ENCODE results near the gene NTF3. TPM values are rescaled to one million over a fixed set of nuclear protein-coding genes. Genes with fewer than 3 reads are reported as not detected.
A peak's percentile ranks its signal among the peaks of the same experiment; 100 is the strongest.

The NTF3 gene
- total RNA-seq, 1 donor from 2014 or later: 1.2 TPM

DNA sequence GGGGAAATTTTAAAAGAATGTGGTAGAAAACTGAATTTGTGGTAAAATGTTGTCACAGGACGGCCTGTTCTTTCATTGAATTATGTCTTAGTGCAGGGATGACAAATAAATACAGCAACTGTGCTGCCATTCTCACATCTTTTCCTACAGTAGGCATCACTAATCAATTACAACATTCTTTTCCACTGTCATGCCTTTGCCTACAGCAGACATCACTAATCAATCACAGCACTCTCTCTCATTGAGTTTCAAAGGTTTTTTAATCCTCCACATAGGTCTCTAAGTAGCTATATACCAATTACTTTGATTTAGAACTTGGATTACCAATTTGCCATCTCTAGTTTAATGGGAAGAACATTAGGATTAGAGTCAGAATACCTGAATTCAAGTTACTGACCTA, 30.1 kb downstream of the NTF3 start:
- Histone ChIP-seq H3K4me1 (peaks cover 5% of the 10 kb centered on the region), H3K4me3 (no peak overlapping the region), H3K9me3 (no peaks in the 10 kb centered on the region), H3K27ac (no peak overlapping the region), H3K27me3 (ENCODE audit: low read depth) (peaks cover 5% of the 10 kb centered on the region), H3K36me3 (no peaks in the 10 kb centered on the region)
- DNase-seq (no peak), ATAC-seq (no peak)
- intact Hi-C loops (cut with DNase I): no loop called here
- TF ChIP-seq, protein P1, sequence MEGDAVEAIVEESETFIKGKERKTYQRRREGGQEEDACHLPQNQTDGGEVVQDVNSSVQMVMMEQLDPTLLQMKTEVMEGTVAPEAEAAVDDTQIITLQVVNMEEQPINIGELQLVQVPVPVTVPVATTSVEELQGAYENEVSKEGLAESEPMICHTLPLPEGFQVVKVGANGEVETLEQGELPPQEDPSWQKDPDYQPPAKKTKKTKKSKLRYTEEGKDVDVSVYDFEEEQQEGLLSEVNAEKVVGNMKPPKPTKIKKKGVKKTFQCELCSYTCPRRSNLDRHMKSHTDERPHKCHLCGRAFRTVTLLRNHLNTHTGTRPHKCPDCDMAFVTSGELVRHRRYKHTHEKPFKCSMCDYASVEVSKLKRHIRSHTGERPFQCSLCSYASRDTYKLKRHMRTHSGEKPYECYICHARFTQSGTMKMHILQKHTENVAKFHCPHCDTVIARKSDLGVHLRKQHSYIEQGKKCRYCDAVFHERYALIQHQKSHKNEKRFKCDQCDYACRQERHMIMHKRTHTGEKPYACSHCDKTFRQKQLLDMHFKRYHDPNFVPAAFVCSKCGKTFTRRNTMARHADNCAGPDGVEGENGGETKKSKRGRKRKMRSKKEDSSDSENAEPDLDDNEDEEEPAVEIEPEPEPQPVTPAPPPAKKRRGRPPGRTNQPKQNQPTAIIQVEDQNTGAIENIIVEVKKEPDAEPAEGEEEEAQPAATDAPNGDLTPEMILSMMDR (IDR thresholded peaks at IDR 0.05): no peak

DNA sequence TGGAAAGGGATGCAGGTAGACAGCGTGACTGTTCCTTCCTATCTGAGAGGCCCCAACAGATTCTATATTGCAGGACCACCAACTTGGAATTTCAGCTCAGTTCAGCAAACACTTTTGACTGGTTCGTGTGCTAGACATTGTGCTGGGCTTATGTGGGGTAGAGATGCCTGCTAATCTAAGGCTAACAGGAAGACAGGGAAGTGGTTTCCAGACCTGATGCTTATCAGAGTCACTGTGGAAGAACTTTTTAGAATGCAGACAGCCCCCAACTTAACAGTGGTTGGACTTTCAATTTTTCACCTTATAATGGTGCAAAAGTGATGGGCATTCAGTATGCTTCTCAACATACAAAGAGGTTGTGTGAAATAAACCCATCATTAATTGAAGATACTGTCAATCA, 32.2 kb downstream of the NTF3 start:
- no peak for ATAC-seq
- intact Hi-C loops (cut with DNase I): no loop called here
- Histone ChIP-seq H3K4me3 (no peak overlapping the region), H3K36me3 (no peaks in the 10 kb centered on the region), H3K27me3 (ENCODE audit: low read depth) (no peaks in the 10 kb centered on the region), H3K9me3 (no peaks in the 10 kb centered on the region), H3K27ac (no peak overlapping the region), H3K4me1 (no peaks in the 10 kb centered on the region)
- TF ChIP-seq, protein P1 (IDR thresholded peaks at IDR 0.05): no peak
- no peak for DNase-seq

DNA sequence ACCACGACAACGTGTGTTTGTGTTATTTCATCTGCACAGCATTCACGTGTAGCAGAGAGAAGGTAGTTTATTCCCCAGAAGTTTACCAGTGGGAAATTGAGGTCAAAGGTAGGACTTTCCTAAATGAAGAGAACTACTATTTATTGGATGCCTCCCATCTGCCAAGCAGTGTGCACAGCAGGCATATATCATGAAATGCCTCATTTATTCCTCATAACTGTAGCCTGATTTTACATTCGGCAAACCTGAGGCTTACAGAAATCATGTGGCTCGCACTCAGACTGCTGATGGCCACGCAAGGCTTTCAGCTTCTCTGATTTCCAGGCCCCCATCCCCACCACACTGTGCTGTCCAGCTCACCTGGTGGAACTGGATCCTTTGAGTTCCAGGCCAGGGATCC, 33.5 kb downstream of the NTF3 start:
- intact Hi-C loops (cut with DNase I): no loop called here
- Histone ChIP-seq H3K4me1 (no peaks in the 10 kb centered on the region), H3K36me3 (no peaks in the 10 kb centered on the region), H3K4me3 (no peak overlapping the region), H3K27me3 (ENCODE audit: low read depth) (no peaks in the 10 kb centered on the region), H3K9me3 (no peaks in the 10 kb centered on the region), H3K27ac (no peak overlapping the region)
- DNase-seq (no peak), ATAC-seq (no peak)
- TF ChIP-seq, protein P1 (IDR thresholded peaks at IDR 0.05): no peak

DNA sequence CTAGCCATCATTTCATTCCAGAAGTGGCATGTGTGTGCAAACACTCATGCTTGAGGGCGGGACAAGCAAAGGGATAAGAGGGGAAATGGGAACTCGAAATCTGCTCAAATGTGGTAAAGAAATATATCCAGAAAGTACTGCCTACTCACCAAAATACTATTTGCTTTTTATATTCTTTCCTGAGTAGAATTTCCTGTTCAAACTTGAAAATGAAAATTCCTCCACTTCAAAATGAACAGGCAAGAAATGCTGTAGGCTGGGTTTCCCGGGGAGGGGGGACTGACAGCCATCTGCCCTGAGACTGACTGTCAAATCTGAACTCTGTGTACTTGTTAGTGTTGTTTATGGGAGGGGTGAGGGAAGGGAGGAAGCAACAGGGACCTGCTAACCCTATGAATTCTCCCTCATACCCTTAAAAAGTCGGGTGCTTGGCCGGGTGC, 34.6 kb downstream of the NTF3 start:
- Histone ChIP-seq H3K36me3 (no peaks in the 10 kb centered on the region), H3K27ac (no peak overlapping the region), H3K4me1 (no peaks in the 10 kb centered on the region), H3K9me3 (no peaks in the 10 kb centered on the region), H3K4me3 (no peak overlapping the region), H3K27me3 (ENCODE audit: low read depth) (no peaks in the 10 kb centered on the region)
- intact Hi-C loops (cut with DNase I): no loop called here
- TF ChIP-seq, protein P1 (IDR thresholded peaks at IDR 0.05): no peak
- DNase-seq (no peak), ATAC-seq (peak in 1 of 2 donors; percentile 35)

DNA sequence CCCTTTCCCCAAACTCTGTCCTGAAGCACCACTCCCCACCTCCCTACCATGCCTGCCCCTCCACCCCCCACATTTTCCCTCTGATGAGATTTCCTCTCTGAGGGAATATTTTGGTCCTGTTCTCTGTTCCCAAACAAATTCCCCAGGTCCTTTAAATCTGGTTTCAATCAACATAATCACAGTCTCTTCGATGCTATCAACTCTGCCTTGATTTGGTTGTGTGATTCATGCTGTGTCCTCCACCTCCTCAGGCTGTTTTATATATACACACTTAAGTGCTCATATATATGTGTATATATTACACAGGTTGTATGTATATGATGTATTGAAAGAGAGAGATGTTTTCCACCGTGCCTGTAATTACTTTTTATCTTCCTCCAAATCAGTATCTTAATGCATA, 36.0 kb downstream of the NTF3 start:
- peaks cover 4% of the 10 kb centered on the region for H3K27me3 ChIP-seq (ENCODE audit: low read depth)
- no peaks in the 10 kb centered on the region for H3K9me3 ChIP-seq
- H3K4me3 ChIP-seq: no peak overlapping the region
- ATAC-seq (no peak), DNase-seq (no peak)
- TF ChIP-seq, protein P1 (IDR thresholded peaks at IDR 0.05): no peak
- H3K4me1 ChIP-seq: no peaks in the 10 kb centered on the region
- H3K27ac ChIP-seq: no peak overlapping the region
- H3K36me3 ChIP-seq: no peaks in the 10 kb centered on the region
- intact Hi-C loops (cut with DNase I): no loop called here

DNA sequence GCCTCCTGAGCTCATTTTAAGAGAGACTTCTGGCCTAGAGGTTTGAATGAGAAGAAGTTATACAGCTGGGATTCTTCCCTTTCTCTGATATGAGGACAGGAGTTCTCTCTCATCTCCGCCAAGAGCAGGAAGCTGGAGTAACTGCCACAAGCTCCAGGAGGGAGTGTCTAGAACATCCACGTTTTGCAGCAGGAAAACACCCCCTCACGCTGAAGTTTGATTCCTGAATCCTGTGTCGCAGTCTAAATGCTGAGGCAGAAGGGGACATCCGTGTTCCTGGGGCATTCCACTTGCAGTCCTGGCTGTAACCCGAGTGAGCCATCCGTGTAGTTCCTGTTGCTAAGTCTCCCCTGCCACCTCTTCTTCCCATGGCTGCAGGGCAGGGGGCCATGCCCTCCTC, 38.3 kb downstream of the NTF3 start:
- H3K36me3 ChIP-seq: no peaks in the 10 kb centered on the region
- H3K9me3 ChIP-seq: no peaks in the 10 kb centered on the region
- H3K27ac ChIP-seq: no peak overlapping the region
- DNase-seq: no peak
- TF ChIP-seq, protein P1 (IDR thresholded peaks at IDR 0.05): no peak
- intact Hi-C loops (cut with DNase I): no loop called here
- ATAC-seq: no peak
- peaks cover 4% of the 10 kb centered on the region for H3K27me3 ChIP-seq (ENCODE audit: low read depth)
- H3K4me3 ChIP-seq: no peak overlapping the region
- no peaks in the 10 kb centered on the region for H3K4me1 ChIP-seq
